Measurements from ENCODE around the gene FAM107B. TPM values are rescaled to one million over a fixed set of nuclear protein-coding genes. Genes with fewer than 3 reads are reported as not detected.

Gene FAM107B
- total RNA-seq, 4 donors from 2014 or later: 24.1 to 69.7 (median 43.2) TPM

- TF ChIP-seq, protein P1, sequence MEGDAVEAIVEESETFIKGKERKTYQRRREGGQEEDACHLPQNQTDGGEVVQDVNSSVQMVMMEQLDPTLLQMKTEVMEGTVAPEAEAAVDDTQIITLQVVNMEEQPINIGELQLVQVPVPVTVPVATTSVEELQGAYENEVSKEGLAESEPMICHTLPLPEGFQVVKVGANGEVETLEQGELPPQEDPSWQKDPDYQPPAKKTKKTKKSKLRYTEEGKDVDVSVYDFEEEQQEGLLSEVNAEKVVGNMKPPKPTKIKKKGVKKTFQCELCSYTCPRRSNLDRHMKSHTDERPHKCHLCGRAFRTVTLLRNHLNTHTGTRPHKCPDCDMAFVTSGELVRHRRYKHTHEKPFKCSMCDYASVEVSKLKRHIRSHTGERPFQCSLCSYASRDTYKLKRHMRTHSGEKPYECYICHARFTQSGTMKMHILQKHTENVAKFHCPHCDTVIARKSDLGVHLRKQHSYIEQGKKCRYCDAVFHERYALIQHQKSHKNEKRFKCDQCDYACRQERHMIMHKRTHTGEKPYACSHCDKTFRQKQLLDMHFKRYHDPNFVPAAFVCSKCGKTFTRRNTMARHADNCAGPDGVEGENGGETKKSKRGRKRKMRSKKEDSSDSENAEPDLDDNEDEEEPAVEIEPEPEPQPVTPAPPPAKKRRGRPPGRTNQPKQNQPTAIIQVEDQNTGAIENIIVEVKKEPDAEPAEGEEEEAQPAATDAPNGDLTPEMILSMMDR (IDR thresholded peaks at IDR 0.05): no peak
- TF ChIP-seq POLR2A (IDR thresholded peaks at IDR 0.05): no peak
- Histone ChIP-seq H3K4me3 (no peak overlapping the region), H3K9me3 (no peaks in the 10 kb centered on the region), H3K4me1 (no peaks in the 10 kb centered on the region), H3K27ac (no peak overlapping the region), H3K36me3 (no peaks in the 10 kb centered on the region), H3K27me3 (no peaks in the 10 kb centered on the region)
- DNase-seq: no peak
- intact Hi-C loops (cut with DNase I; ENCODE audit: low total_unique reads): no loop called here
Measured at GRCh38 chr10:14563076-14563336, 211.7 kb downstream of the FAM107B start.

GRCh38 chr10:14562218-14563075 lies 212.2 kb downstream of the FAM107B start:
- no peak for TF ChIP-seq POLR2A (IDR thresholded peaks at IDR 0.05)
- TF ChIP-seq, protein P1 (IDR thresholded peaks at IDR 0.05): no peak
- Histone ChIP-seq H3K9me3 (no peaks in the 10 kb centered on the region), H3K27ac (no peak overlapping the region), H3K4me3 (no peak overlapping the region), H3K36me3 (no peaks in the 10 kb centered on the region), H3K4me1 (no peaks in the 10 kb centered on the region), H3K27me3 (no peaks in the 10 kb centered on the region)
- DNase-seq: no peak
- intact Hi-C loops (cut with DNase I; ENCODE audit: low total_unique reads): no loop called here

GRCh38 chr10:14560791-14561765 lies 213.6 kb downstream of the FAM107B start:
- H3K4me1 ChIP-seq: no peaks in the 10 kb centered on the region
- TF ChIP-seq POLR2A (IDR thresholded peaks at IDR 0.05): no peak
- TF ChIP-seq, protein P1 (IDR thresholded peaks at IDR 0.05): no peak
- intact Hi-C loops (cut with DNase I; ENCODE audit: low total_unique reads): no loop called here

DNA sequence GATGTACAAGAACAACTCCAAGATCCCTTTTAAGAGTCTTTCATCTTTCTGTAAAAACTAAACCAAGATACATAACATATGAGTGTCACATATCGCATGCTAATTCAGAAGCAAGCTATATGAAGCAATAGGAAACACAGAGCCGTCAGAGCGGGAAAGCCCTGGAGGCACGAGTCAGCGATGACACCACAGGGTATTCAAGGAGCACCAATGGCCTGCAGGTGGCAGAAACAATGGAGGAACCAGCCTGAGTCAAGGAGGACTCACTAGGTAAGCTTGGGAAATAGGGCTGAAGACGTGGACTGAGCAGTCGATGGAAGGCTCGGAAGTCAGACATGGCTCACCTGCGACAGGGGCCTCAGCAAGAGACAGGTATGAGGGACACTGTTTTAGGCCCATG lies 214.4 kb downstream of the FAM107B start:
- no peaks in the 10 kb centered on the region for H3K27me3 ChIP-seq
- H3K4me1 ChIP-seq: no peaks in the 10 kb centered on the region
- no peak overlapping the region for H3K4me3 ChIP-seq
- H3K36me3 ChIP-seq: no peaks in the 10 kb centered on the region
- intact Hi-C loops (cut with DNase I; ENCODE audit: low total_unique reads): no loop called here
- TF ChIP-seq, protein P1 (IDR thresholded peaks at IDR 0.05): no peak
- TF ChIP-seq POLR2A (IDR thresholded peaks at IDR 0.05): no peak
- H3K27ac ChIP-seq: no peak overlapping the region
- no peaks in the 10 kb centered on the region for H3K9me3 ChIP-seq
- no peak for DNase-seq

More at GRCh38 chr10:14560791-14561765, 213.6 kb downstream of the FAM107B start:
- no peak for DNase-seq
- no peak overlapping the region for H3K27ac ChIP-seq
- H3K36me3 ChIP-seq: no peaks in the 10 kb centered on the region
- no peak overlapping the region for H3K4me3 ChIP-seq
- no peaks in the 10 kb centered on the region for H3K9me3 ChIP-seq
- H3K27me3 ChIP-seq: no peaks in the 10 kb centered on the region

DNA sequence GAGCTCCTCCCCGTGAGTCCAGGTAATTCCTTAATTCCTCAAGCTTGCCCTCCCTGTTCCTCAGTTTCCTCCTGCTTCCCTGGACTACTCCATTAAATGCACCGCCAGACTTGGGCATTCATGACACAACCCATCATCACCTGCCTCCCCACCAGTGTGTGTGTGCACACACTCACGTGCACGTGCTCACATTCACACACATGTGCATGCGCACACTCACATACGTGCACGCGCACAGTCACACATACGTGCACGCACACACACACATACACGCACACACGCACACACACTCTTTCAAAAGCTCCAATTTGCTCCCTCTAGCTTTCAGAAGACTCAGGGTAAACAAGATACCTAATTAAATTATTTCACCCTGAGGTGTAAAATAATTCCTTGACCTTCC lies 216.7 kb downstream of the FAM107B start:
- no peak for TF ChIP-seq POLR2A (IDR thresholded peaks at IDR 0.05)
- TF ChIP-seq, protein P1 (IDR thresholded peaks at IDR 0.05): no peak
- DNase-seq: no peak
- no peak overlapping the region for H3K27ac ChIP-seq
- intact Hi-C loops (cut with DNase I; ENCODE audit: low total_unique reads): no loop called here
- H3K36me3 ChIP-seq: no peaks in the 10 kb centered on the region
- H3K9me3 ChIP-seq: no peaks in the 10 kb centered on the region
- peaks cover 0 to 5% of the 10 kb centered on the region in 2 donors for H3K4me1 ChIP-seq
- no peak overlapping the region for H3K4me3 ChIP-seq
- no peaks in the 10 kb centered on the region for H3K27me3 ChIP-seq

All from uterus (tissue), 4 donors.